NCI-H1105 treated with DMSO at 0.1 percent for 48 hours (cell line): Measurements from ENCODE around the gene CPPED1.

Experiments used
- DNase-seq: peaks from one replicate; lab custom pipeline; 2025; lab: John Stamatoyannopoulos, UW

CPPED1 gene

DNA sequence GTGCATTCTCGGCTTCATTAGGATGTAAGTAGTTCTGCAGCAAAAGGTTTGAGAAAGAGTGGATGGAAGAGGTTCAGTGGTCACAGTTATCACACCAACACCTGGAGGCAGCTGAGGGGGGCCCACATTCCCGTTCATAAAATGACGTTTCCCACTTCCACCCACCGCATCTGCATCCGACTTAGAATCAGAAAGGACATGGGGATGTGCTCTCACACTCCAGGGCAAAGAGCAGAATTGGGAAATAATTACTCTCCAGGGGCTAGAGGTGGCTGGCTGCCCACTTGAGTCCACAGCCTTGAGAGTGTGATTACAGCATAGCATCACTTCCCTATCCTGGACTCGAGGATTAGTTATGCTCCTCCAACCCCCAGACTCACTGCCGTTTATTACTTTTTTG is 122.0 kb downstream of the CPPED1 start:
- no peak for DNase-seq

- no peak for DNase-seq
Observed at GRCh38 chr16:12680531-12680930, 123.2 kb downstream of the CPPED1 start.

DNA sequence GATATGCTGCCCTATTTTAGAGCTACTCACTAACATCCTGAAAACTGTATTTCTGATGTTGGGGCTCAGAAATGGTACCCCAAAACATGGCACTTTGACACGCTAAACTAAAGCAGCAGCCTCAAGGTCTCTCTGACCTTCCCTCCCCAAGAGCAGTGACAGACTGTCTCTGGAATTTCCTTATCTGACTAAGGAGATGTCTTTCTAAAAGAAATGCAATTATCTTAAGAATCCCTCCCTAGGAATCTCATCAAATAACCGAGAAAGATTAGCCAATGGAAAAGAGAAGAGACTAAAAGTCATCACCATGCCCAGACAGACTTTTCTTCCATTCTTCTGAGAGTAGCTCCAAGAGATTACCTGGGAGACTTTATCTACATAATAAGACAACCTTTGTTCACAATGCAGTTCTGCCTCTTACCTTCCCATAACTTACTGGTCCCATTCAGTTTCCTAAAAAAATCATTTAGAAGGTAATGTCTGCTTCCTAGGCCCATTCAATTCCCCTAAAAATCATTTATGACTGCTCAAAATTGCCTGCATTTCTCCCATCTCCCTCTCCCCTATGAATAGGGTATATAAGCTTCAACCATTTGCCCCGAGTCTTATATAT is 123.9 kb downstream of the CPPED1 start:
- DNase-seq, result no peak

GRCh38 chr16:12678983-12679382 is 124.7 kb downstream of the CPPED1 start:
- DNase-seq, result no peak

- DNase-seq, result no peak
Observed at GRCh38 chr16:12677502-12677901, 126.2 kb downstream of the CPPED1 start.

DNA sequence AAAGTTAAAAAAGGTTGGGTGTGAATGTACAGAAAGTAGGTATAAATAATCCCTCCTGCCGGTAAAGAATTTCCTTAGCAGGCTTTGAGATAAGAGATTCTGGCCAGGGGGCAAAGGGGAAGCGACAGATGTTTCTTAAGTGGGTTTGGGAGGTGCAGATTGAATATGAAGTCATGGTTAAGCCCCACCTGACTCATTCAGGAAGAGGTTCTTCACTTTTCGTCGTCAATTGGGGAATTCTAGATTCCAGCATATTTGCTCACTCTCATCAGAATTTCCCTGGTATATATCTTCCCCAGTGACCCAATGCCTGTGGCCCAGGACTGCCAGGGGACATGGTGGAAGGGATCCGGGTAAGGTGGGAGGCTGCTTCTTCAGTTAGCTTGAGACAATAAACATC is 127.8 kb downstream of the CPPED1 start:
- no peak for DNase-seq

- no peak for DNase-seq
Observed at GRCh38 chr16:12675046-12675445, 128.6 kb downstream of the CPPED1 start.

DNA sequence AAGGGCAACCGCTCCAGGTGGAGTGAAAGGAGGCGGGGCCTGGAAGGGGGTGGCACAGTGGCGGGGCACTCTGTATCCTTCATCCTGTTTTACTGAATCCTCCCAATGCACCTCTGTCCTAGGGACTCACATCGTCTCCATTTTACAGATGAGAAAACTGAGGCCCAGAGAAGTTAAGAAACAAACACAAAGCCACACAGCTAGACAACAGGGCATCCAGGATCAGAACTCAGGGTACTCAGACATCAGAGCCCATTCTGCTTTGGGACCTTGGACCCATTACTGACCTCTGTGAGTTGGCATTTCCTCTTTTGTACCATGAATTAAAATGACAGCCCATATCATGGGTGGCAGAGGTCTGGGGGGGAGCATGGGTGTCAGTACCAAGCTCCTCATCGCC is 129.2 kb downstream of the CPPED1 start:
- DNase-seq, result no peak

- DNase-seq, result no peak
Observed at GRCh38 chr16:12674071-12674470, 129.6 kb downstream of the CPPED1 start.

- DNase-seq, result no peak
Observed at GRCh38 chr16:12673466-12673865, 130.2 kb downstream of the CPPED1 start.

DNA sequence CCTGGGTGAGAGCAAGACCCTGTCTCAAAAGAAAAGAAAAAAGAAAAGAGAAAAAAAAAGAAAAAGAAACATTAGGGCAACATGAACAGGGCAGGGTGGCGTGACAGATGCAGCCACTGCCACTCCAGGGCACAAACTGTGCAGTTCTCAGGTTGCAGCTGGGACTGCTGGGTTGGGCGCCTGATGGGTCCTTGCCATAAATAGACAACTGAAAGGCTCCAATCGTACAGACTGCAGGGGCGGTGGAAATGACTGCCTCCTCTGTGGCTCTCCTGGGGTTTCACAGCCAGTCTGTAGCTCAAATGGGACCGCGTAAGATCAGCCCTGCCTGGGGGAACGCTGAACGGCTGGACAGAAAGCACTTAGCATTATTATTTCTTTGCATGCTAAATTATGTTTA is 130.7 kb downstream of the CPPED1 start:
- DNase-seq, result no peak

DNA sequence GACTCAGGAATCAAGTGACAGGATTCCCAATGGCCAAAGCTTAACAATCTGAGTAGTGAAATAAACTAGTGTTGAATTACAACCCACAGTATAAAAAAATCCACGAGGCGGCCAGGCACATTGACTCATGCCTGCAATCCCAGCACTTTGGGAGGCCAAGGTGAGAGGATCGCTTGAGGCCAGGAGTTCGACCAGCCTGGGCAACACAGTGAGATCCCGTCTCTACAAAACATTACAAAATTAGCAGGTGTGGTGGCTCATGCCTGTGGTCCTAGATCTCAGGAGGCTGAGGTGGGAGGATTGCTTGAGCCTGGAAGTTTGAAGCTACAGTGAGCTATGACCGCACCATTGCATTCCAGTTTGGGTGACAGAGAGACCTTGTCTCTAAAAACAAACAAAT is 133.8 kb downstream of the CPPED1 start:
- DNase-seq, result no peak

DNA sequence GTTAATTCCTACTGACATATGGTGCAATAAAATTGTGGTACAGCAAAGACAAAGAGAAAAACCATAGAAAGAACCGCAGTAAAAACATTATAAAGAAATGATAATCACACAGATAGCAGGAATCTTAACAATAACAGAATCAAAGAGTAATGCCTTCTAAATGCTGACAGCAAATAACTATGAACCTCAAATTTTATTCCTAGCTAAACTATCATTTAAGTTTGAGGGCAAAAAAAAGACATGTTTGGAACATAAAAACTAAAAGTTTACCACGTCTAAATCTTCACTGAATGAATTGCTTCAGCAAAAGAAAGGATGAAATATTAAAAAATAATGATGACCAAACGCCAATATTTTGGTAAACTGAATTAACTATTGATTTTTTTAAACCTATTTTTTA is 135.8 kb downstream of the CPPED1 start:
- no peak for DNase-seq

- DNase-seq, result no peak
Observed at GRCh38 chr16:12664164-12664733, 139.4 kb downstream of the CPPED1 start.

DNA sequence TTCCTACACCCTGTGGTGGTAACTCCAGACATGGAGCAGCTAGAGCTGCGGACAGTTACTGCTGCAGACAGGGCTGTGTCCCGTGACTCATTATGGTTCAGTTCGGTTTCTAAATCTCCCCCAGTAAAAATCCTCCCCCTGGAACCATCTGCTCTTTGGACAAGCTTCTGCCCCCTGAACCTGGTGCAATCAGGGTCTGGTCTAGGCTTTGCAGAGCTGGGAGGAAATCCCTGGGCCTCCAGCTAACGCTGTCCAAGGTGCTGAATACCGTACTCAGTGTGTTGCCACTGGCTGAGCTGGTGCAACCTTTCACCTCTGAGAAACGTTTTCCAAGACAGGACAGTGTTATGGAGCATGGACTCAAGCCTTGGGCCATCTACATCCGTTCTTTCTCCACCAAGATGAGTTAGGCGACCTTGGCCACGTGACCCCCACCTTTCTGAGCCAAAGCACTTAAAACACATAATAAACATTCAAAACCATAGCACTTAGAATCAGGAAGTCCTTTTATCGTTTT is 142.0 kb downstream of the CPPED1 start:
- DNase-seq, result no peak

- DNase-seq, result no peak
Observed at GRCh38 chr16:12659871-12660270, 143.8 kb downstream of the CPPED1 start.

DNA sequence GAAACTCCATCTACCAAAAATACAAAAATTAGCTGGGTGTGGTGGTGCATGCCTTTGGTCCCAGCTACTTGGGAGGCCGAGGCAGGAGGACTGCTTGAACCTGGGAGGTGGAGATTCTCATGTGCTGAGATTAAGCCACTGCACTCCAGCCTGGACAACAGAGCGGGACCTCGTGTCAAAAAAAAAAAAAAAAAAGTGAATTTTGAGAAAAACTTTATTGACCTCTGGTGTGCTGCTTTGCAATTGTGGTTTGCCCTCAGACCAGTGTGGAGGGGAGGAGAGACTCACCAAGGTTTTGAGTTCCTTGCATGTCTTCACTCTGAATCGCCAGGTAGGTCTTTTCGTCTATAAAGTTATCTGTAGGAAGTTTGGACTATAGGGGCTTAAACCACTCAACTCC is 145.2 kb downstream of the CPPED1 start:
- DNase-seq, result no peak

DNA sequence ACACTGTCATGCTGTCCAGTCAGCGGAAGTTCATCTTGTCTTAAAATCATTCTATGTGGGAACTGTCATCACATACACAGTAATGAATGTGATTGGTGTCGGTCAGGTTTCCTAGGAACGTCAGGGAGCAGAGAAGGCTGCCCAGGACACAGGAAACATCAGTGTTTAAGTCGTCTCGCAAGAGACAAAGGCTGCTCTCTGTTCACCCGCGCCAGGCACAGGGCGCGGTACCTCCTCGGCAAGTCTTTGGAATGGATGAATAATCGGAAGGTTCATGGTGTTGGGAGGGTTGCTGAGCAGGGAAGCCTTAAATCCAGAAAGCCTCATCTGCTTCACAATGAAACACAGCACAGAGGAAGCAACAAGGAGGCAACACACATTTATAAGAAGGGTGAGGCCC is 148.2 kb downstream of the CPPED1 start:
- DNase-seq, result no peak

GRCh38 chr16:12653820-12654392 is 149.8 kb downstream of the CPPED1 start:
- DNase-seq, result no peak

DNA sequence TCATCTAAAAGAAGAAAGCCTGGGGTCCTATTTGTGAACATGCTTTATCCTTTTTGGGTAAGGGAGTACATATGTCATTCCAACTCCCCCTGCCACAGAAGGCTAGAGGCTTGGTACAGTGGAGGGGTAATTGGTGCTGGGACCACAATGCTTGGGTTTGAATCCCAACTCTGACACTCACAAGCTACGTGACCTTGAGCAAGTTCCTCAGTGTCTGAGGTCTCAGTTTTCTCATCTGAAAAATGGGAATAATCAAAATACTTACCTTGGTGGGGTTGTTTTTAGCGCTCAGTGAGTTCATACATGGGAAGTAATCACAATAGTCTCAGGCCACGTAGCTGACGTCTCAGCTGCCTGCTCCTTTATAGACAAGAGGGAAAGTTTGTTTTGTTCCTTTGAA is 150.8 kb downstream of the CPPED1 start:
- no peak for DNase-seq

DNA sequence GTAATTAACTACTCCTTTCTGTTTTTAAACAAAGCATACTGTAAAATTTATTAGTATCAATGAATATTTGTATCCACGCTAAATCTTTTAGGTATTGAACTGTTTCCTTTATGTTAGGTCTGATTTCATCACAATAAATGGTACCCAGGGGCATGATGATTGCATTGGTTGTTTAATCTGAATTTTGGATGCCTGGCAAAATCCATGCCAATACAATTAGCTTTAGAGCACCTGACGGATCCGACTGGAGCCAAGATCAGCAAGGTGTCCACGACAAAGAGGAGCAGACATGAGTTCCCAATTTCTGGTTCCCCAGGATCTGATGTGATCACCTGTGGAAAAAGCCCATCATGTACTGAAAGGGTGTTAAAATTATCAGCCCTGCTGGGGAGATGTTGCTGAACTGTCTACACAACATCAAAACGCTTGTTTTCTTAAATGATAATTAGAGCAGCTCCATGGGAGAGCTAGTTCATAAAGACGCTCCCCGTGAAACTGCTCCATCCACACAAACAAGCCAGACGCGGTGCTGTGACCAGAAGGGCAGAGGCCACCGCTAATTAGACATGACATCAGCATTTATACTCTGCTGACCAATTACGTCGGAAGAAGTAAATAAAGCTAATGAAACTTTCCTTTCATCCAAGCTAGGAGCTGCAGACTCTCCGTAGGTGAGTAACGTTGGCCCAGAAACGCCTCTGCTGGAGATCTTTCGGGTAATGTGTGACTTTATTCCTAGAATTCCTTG is 151.7 kb downstream of the CPPED1 start:
- DNase-seq, result no peak

- no peak for DNase-seq
Observed at GRCh38 chr16:12649356-12649755, 154.3 kb downstream of the CPPED1 start.
